Peyer's patch (tissue), 4 donors: ENCODE measurements around the gene EBI3.
"Not testable (repeated sequence)": the region's sequence is repeated elsewhere in the genome, so short reads cannot be mapped to it uniquely, and the experiment has no call there.

Experiments used
- POLR2A ChIP-seq, 2 donors: fragments of 450-650 bp; IDR thresholded peaks; one replicate each; pipeline ENCODE4 v1.5.1; 2017; ENCODE audit warnings: antibody characterized with exemption in 2 of 2, mild to moderate bottlenecking in 2 of 2, moderate library complexity in 2 of 2
- TF ChIP-seq, protein P1 (sequence below), 6 experiments: fragments of 450-650 bp in 4 of 6; fragments of 200-600 bp in 2 of 6; sonication (generic) in 1 of 6; IDR thresholded peaks; one replicate each; pipeline ENCODE4 v1.5.1; 2017 to 2019; ENCODE audit warnings: antibody characterized with exemption in 6 of 6, mild to moderate bottlenecking in 3 of 6, moderate library complexity in 1 of 6

DNA sequence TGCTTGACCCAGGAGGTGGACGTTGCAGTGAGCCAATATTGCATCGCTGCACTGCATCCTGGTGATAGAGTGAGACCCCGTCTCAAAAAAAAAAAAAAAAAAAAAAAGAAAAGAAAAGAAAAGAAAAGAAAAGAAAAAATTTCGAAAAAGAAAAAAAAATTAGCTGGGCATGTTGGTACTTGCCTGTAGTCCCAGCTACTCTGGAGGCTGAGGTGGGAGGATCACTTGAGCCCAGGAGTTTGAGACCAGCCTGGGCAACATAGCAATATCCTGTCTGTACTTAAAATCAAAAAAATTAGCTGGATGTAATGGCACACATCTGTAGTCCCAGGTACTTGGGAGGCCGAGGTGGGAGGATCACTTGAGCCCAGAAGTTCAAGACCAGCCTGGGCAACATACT lies 2.8 kb downstream of the EBI3 start:
- TF ChIP-seq, protein P1, sequence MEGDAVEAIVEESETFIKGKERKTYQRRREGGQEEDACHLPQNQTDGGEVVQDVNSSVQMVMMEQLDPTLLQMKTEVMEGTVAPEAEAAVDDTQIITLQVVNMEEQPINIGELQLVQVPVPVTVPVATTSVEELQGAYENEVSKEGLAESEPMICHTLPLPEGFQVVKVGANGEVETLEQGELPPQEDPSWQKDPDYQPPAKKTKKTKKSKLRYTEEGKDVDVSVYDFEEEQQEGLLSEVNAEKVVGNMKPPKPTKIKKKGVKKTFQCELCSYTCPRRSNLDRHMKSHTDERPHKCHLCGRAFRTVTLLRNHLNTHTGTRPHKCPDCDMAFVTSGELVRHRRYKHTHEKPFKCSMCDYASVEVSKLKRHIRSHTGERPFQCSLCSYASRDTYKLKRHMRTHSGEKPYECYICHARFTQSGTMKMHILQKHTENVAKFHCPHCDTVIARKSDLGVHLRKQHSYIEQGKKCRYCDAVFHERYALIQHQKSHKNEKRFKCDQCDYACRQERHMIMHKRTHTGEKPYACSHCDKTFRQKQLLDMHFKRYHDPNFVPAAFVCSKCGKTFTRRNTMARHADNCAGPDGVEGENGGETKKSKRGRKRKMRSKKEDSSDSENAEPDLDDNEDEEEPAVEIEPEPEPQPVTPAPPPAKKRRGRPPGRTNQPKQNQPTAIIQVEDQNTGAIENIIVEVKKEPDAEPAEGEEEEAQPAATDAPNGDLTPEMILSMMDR (IDR thresholded peaks at IDR 0.05): not testable (repeated sequence)
- TF ChIP-seq POLR2A (IDR thresholded peaks at IDR 0.05): not testable (repeated sequence)
